ENCODE results near the gene ST8SIA6. TPM values are rescaled to one million over a fixed set of nuclear protein-coding genes. Genes with fewer than 3 reads are reported as not detected.
"Not testable (repeated sequence)": the region's sequence is repeated elsewhere in the genome, so short reads cannot be mapped to it uniquely, and the experiment has no call there.

The ST8SIA6 gene
- not detected in 2 replicates for total RNA-seq (2014; rRNA removed; shearing (Covaris generic))

DNA sequence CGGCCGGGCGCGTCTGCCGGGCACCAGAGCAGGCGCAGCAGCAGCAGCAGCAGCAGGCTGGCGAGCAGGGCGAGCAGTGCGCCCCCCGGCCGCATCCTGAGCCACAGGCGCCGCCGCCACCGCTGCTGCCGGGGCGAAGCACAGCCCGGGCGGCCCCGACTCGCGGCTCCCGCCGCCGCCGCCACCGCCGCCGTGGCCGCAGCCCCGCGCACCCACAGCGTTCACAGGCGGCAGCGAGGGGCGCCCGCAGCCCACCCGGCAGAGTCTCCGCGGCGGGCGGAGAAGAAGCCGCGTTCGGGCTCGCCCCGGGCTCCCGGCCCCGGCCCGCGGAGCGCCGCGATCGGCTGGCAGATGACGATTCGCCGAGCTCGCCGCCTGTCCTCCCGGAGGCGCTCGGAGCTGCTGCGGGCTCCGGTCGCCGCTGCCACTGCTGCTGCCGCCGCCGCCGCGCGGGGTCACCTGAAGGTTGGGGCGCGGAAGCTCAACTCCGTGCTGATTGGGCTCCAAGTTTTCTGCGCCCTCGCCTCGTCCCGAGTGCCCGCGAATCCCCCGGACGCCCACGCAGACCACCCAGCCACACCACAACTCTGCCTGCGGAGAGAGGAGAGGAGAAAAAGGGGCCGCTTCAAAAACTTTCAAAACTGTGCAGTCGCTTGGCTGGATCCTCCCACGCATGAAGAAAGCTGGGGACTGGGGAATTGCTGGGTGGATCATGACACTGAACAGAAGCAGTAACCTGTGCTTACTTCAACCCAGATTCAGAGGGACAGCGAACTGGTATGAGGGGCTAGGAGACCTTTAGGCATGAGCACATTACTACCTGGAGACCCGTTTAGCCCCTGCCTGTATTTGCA lies at the start of gene ST8SIA6:
Gene ST8SIA6, minus strand, starts transcription at position 435 of the 854 bp plus-strand sequence. Its CDS starts 340 bp downstream, at position 95.
- DNase-seq (ENCODE audit: low read depth): peak; percentile 46

DNA sequence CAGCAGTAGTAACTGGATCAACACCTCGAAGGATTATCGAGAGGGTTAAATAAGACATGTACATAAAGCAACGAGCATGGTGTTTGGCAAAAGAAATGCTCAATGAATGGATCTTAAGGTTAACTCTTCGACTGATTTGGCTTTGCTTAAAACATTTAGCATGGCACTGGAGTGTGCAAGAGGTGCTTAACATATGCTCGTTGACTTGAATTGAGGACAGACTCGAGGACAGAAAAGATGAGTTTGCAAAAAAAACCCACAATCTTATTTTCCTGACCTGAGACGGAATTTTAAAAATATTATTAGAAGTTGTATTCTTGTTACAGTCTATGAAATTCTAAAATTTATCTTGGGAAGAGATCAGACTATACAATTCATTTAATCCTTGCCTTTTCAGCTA lies 49.4 kb upstream of the ST8SIA6 start:
- DNase-seq (ENCODE audit: low read depth): no peak

GRCh38 chr10:17502814-17503213 lies 48.4 kb upstream of the ST8SIA6 start:
- no peak for DNase-seq (ENCODE audit: low read depth)

DNA sequence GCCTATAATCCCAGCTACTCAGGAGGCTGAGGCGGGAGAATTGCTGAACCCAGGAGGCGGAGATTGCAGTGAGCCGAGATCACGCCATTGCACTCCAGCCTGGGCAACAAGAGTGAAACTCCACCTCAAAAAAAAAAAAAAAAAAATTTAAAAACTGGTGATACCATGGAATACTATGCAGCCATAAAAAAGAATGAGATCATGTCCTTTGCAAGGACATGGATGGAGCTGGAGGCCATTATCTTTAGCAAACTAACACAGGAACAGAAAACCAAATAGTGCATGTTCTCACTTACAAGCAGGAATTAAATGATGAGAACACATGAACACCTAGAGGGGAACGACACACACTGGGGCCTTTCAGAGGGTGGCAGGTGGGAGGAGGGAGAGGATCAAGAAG lies 44.6 kb upstream of the ST8SIA6 start:
- DNase-seq (ENCODE audit: low read depth): not testable (repeated sequence)

DNA sequence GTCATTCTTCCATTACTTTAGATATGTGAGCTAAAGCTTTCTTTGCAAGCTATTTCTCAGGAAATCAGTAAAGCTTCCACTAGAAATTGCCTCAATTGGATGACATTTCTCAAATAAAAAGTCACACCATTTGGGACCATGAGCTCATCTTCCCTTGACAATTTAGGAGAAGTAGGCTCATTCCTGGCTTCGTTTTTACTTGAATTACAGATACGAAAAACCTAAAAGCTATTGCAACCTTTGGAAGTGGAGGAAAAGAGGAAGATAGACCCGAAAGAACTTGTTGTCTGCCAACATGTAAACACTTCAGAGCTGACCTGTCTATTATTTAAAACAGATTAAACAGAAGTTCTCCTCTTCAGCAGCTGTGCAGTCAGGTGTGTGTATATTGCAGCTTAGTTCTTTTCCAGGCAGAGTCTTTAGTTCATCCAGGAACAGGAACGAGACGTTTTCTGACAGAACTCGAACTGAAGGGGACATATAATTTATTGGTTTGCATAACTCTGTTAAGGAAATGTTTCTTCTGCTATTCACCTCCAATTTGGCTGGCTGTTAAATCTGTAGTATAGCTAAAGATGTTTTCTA lies 43.1 kb upstream of the ST8SIA6 start:
- no peak for DNase-seq (ENCODE audit: low read depth)

DNA sequence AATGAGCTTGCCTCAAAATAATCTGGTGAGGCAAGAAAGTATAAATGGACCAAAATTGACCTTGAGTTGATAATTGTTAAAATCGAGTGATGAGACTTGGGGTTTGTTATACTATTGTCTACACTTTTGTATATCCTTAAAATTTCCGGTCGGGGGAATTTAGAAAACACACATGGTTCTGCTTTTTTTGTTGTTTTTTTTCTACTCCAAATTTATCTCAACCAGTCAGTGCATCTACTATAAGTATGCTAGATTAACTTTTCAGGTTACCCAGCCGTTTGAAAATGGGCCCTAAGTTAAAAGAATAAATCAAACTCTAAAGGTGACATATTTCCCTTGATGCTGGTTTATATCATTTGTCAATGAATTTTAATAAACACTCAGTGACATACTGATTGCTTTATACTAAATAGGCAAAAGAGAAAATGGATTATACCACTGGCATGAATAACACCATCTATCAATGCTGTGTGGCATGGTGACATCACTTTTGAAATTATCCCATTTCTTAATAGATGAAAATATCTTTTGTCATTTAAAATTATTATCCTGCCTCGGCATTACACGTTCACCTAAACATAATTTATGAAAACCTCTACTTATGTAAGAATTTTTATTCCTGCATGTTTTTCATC lies 40.3 kb upstream of the ST8SIA6 start:
- DNase-seq (ENCODE audit: low read depth): no peak

DNA sequence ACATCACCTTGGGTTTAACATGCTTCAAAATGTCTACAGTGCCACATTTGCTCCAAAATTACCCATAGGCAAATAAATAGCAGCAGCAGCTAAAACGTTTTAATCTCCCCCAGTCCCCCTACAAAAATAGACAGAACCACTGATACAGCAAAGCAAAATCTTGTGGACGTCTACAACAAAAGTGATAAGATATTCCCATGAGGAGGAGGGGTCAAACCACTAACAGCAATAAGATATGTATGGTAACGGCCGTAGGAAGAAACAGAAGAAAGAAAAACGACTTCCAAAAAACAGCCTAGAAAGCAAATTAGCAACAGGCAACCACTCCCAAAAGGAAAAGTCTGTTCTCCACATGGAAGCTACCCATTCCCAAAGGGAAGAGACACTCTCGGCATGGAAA lies 34.5 kb upstream of the ST8SIA6 start:
- no peak for DNase-seq (ENCODE audit: low read depth)

- DNase-seq (ENCODE audit: low read depth): no peak
These were observed 28.7 kb upstream of the ST8SIA6 start for GRCh38 chr10:17483079-17483478.

- peak; percentile 5 for DNase-seq (ENCODE audit: low read depth)
These were observed 25.4 kb upstream of the ST8SIA6 start for GRCh38 chr10:17479822-17480221.

DNA sequence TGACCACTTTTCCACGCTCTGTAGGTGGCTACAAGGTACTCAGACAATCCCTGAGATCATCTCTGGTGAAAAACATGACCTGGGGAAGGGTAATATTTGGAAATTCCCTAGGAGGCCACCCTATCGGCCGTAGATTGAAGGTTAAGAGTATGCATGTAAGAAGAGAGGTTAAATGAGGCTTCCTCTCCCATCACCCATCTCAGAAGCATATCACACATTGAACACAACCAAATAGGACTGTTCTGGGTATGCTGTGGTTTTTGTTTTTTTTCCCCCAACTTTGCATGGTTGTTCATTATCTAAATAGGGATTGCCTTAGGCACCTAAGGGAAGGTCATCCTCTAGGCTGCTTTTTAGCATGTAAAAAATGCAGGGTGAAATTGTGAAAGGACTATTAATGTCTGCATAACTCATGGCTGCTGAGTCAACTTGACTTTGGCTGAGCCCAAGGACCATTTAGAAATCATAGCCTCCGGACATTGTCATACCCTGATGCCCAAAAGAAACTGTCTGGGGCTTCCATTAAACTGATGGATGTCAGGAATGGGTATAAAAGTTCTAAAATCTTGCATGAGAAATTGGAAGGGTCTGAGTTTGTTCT lies 24.7 kb upstream of the ST8SIA6 start:
- DNase-seq (ENCODE audit: low read depth): peak; percentile 76

GRCh38 chr10:17476073-17476472 lies 21.7 kb upstream of the ST8SIA6 start:
- DNase-seq (ENCODE audit: low read depth): no peak

GRCh38 chr10:17475661-17476060 lies 21.3 kb upstream of the ST8SIA6 start:
- DNase-seq (ENCODE audit: low read depth): no peak

DNA sequence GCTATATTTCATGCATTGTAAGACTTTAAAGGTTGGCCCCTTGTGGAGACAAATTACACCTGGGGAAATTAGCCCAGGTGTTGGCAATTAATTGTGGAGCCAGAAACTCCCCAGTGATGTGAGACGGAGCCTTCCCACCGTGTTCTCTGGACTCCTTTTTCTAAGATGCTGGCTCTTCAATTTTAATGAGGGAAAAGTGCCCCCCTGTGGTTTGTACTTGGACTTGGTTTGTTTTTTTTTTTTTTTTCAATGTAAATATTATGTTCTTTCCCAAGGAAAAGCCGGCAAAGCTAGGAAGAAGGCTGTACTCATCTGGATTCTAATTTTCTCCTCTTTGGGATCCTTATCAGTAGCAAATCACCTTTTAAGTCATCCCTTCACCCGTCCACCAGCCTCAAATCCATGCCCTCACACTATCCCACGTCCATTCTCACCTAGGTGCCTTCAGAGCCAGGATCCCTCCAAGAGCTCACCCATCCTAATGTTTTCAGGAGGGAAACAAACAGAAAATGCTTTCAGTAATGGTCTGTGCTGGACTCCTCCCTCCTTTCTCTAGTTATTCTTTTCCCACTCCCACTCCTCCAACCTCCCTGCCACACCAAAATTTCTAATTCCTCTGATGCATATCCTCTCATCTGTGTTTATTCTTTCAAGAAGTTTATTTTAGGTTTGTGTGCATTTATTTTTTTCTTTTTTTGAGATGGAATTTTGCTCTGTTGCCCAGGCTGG lies 20.4 kb upstream of the ST8SIA6 start:
- DNase-seq (ENCODE audit: low read depth): peak; percentile 25

DNA sequence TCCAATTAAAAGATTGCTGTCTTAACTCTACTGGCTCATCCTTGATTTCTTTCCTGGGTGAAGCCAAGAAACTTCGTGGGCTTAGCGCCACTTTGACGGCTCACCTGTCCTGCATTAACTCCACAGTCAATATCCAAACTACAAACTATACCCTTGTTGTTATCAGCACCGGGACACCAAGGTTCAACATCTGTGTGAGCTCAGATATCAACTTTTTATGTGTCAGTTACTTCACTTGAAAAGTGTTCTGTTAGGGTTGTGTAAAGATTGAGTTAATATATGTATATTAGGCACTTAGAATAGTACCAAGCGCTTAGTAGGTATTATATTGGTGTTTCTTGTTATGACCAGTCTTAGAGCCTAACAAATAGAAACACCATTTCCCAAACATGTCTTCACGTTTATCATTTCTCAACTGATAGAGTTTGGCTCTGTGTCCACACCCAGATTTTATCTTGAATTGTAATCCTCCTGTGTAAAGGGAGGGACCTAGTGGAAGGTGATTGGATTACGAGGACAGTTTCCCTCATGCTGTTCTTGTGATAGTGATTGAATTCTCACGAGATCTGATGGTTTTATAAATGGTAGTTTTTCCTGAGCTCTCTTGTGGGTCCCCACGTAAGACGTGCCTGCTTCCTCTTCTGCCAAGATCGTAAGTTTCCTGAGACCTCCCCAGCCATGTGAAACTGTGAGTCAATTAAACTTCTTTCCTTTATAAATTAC lies 19.0 kb upstream of the ST8SIA6 start:
- DNase-seq (ENCODE audit: low read depth): no peak

DNA sequence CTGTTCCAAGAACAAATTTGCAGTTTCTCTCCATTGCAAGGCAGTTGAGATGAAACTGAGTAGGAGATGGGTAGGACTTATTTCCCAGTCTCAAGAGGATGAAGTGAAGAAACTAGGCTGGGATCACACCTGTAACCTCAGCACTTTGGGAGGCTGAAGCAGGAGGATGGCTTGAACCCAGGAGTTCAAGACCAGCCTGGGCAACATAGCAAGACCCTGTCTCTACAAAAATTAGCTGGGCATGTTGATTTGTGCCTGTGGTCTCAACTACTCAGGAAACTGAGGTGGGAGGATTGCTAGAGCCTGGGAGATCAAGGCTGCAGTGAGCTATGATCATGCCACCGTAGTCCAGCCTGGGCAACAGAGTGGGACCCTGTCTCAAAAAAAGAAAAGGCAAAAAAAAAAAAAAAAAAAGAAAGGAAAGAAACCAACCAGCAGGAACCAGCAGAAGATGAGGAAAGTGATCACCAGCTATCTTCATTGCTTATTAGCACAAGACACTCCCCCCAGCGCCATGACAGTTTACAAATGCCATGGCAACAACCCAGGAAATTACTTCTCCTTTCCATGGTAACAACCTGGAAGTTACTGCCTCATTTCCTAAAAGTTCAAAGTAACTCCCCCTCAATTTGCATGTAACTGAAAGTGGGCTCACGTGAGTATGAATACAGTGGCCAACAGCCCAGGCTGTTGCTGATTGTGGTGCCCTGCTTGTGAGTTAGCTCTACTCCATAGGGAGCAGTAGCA lies 18.3 kb upstream of the ST8SIA6 start:
- DNase-seq (ENCODE audit: low read depth): no peak

DNA sequence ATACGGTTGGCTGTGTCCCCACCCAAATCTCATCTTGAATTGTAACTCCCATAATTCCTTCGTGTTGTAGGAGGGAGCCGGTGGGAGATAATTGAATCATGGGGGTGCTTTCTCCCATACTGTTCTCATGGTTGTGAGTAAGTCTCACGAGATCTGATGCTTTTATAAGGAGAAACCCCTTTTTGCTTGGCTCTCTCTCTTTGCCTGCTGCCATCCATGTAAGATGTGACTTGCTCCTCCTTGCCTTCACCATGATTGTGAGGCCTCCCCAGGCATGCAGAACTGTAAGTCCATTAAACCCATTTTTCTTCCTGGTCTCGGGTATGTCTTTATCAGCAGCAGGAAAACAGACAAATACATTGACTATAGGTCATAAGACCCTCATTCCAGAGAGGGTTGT lies 15.9 kb upstream of the ST8SIA6 start:
- DNase-seq (ENCODE audit: low read depth): no peak

DNA sequence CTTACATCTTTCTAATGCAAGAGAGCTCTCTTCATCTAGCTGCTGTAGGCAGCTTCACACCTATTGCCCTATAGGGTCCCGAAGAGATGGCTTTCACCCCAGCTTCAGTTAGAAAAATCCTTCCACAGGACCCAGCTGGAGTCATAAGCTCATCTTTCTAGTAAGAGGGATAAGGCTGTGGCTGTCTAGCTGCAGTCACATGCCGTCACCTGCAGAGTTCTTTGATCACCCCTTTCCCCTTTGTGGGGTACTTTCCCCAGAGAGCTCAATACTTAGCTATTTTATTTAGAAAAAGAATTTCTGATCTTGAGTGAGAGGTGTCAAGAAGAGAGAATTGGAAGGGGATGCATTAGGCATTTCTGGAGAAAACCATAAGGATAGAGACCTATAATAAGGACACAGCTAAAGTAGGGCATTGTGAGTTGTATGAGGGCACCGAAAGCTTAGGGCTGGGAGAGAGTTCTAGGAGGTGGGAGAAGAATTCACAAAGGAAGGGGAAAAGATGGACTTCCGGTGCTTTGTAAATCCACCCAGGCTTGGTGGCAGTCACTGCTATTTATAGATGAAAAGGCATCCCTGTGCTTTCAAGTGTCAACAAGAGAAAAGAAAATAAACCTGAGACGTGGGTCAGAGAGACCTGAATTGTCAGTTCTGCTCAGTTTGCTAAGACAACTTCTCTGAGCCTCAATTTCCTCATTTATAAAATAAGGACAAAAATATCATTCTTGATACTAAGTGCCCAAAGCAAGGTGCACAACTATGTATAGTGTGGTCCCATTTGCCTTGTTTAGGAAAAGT lies 11.1 kb upstream of the ST8SIA6 start:
- DNase-seq (ENCODE audit: low read depth): no peak

DNA sequence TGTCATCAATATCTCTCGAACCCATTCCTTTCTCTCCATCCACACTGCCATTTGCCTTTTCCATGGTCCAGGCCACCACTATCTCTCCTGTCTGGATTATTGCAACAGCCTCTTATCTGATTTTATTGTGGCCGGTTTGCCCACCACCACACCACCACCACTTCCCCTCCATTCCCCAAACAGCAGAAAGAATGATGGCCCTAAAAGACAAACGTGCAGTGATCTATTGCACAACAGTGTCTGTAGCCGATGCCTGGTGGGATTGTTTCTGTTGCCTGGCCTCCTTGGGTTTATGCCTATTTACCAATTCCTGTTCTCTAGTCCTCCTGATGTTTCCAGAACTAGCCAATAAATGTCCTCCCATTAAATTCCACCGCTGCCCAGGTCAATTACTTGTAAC lies 10.2 kb upstream of the ST8SIA6 start:
- no peak for DNase-seq (ENCODE audit: low read depth)

- no peak for DNase-seq (ENCODE audit: low read depth)
These were observed 6.4 kb upstream of the ST8SIA6 start for GRCh38 chr10:17460756-17461155.

- no peak for DNase-seq (ENCODE audit: low read depth)
These were observed 2.7 kb upstream of the ST8SIA6 start for GRCh38 chr10:17457083-17457482.

Measured in RPMI7951 (cell line).